Kidney epithelial cell (primary cell): ENCODE results near the gene TEPSIN. TPM values are rescaled to one million over a fixed set of nuclear protein-coding genes. Genes with fewer than 3 reads are reported as not detected.

Experiments
- DNase-seq: peaks from one replicate; pipeline ENCODE4 v3.0.0-alpha.2; 2010; ENCODE audit warnings: low read depth
- H3K27me3 ChIP-seq: 2 replicates; pipeline ENCODE4 v1.6.0; 2011; ENCODE audit warnings: low read length; ENCODE audit not compliant: control insufficient read depth, insufficient read depth
- H3K36me3 ChIP-seq: 2 replicates; pipeline ENCODE4 v1.5.1; 2011; ENCODE audit warnings: low read length; ENCODE audit not compliant: control insufficient read depth, insufficient read depth
- H3K4me3 ChIP-seq: 2 replicates; pipeline ENCODE4 v1.5.1; 2011; ENCODE audit warnings: low read depth, mild to moderate bottlenecking, control low read depth, low read length
- total RNA-seq: library from RNA; depleted of rRNA; stranded (reverse); fragments of >200 nt; gene quantifications from 2 replicates; pipeline ENCODE4 v1.2.3, GENCODE V29; 2015
- TF ChIP-seq, protein P1 (sequence below): IDR thresholded peaks from 2 replicates; pipeline ENCODE4 v1.5.1; 2011; ENCODE audit warnings: mild to moderate bottlenecking, moderate library complexity, low read length, control low read depth, inconsistent platforms; ENCODE audit not compliant: insufficient read depth, poor library complexity, severe bottlenecking

TEPSIN gene
- total RNA-seq, 1 donor from 2014 or later, result 17.0 TPM

DNA sequence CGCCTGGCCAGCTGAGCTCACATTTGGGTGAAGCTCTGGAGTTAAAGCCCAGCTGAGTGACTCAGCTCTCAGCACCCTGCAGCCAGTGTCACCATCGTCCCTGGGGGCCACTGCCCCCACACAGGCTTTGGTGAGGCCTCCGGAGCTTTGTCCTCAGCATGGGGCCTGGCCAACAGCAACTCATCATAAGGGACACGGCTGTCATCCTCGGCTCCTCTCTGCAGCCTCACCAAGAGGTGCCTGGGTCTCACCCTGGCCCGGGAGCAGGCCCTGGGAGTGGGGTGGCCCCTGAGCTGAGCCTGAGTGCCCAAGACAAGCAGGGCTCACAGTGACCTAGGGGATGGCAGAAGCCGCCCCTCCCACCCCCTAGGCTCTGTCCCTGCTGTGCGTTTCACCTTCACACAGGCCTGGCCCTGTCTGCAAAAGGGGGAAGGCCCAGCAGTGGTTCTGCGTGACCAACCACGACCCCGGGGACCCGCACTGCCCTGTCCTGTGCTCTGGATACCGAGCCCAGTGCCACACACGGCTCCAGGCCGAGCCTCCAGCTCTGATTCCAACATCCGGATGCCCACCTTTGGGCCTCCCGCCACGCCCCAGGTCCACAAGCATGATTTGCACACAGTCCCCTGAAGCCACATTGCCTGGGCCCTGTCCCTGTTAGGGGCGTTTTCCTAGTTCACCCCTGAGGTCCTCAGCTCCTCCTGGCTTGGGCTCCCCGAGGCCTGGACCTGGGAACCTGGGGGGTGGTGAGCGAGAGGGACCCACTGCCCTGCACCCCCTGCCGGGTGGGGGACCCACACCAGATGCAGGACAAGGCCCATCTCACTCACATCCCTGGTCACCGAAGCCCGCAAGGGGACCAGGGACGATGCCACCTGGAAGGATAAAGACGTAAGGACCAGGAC, 51.0 kb downstream of the TEPSIN start:
- H3K27me3 ChIP-seq, result peaks cover 16% of the 10 kb centered on the region
- TF ChIP-seq, protein P1, sequence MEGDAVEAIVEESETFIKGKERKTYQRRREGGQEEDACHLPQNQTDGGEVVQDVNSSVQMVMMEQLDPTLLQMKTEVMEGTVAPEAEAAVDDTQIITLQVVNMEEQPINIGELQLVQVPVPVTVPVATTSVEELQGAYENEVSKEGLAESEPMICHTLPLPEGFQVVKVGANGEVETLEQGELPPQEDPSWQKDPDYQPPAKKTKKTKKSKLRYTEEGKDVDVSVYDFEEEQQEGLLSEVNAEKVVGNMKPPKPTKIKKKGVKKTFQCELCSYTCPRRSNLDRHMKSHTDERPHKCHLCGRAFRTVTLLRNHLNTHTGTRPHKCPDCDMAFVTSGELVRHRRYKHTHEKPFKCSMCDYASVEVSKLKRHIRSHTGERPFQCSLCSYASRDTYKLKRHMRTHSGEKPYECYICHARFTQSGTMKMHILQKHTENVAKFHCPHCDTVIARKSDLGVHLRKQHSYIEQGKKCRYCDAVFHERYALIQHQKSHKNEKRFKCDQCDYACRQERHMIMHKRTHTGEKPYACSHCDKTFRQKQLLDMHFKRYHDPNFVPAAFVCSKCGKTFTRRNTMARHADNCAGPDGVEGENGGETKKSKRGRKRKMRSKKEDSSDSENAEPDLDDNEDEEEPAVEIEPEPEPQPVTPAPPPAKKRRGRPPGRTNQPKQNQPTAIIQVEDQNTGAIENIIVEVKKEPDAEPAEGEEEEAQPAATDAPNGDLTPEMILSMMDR, result no peak
- DNase-seq, result no peak
- H3K36me3 ChIP-seq, result no peaks in the 10 kb centered on the region
- no peak overlapping the region for H3K4me3 ChIP-seq

DNA sequence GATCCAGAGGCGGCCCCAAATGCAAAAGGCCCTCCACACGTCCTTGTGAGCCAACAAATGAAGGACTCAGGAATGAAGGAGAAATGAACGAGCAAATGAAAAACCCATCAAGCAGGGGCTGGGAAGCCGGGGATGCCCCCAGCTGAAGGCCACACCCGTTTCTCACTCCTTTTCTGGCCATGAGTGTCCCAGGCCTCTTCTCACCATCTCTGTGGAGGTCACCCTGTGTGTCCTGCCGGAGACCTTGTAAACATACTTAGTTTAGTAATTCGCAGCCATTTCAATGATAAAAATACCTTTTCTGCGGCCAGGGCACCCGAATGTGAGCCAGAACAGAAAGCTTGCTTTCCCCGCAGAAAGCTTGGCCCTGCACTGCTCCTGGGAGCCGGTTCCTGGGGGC, 51.7 kb downstream of the TEPSIN start:
- DNase-seq, result no peak
- Histone ChIP-seq H3K36me3 (no peaks in the 10 kb centered on the region), H3K27me3 (peaks cover 18% of the 10 kb centered on the region), H3K4me3 (no peak overlapping the region)
- TF ChIP-seq, protein P1, result no peak

DNA sequence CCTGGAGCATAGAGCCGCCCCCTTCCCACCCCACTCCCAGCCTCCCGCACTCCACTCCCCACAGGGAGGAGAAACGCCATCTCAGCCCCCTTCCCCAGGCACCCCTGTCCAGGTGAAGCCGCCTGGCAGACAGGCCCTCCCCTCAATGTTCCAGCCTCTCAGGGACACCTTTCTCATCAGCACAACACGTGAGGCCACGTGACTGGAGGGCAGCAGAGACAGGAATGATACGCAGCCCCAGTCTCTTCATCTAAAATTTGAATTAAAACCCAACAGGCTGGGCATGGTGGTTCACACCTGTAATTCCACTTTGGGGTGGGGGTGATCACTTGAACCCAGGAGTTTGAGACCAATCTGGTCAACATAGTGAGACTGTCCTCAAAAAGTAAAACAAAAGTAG, 52.7 kb downstream of the TEPSIN start:
- TF ChIP-seq, protein P1, result no peak
- Histone ChIP-seq H3K27me3 (peaks cover 18% of the 10 kb centered on the region), H3K4me3 (no peak overlapping the region), H3K36me3 (no peaks in the 10 kb centered on the region)
- no peak for DNase-seq

DNA sequence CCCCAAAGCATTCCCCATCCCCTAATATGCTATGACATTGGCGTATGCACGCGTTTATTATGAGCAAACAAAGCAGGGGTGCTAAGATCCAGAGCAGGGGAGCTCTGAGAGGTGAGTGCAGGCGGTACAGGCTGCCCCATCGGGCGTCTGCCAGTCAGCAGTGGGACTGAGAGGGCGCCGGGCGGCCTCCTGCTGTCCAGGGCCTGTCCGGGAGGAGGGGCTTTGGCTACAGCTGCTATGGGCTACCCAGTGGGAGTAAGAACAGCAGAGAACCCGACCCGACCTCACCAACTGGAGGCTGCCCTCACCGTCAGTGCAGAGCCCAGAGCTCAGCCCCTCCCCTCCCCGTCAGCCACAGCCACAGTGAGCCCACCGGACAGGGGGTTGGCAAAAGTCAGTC, 54.3 kb downstream of the TEPSIN start:
- Histone ChIP-seq H3K4me3 (no peak overlapping the region), H3K27me3 (peaks cover 18% of the 10 kb centered on the region), H3K36me3 (no peaks in the 10 kb centered on the region)
- no peak for DNase-seq
- TF ChIP-seq, protein P1, result no peak

DNA sequence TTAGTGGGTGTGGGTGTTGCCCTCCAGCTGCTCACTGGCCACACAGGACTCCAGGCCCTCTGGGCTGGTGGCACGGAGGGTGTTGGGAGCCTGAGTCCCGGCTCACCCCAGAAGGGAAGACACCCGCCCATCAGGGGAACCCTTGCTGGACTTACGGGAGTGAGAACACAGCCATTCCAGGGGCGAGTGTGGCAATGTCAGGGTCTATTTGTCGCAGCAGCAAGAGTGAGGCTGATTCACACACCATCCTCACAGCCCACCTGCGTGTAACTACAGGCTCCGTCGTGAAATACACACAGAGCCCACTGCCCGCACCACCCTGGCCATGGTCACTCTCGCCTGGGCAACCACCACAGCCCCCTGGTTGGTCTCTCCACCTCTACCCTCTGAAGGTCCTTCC, 55.0 kb downstream of the TEPSIN start:
- H3K27me3 ChIP-seq, result peaks cover 20% of the 10 kb centered on the region
- H3K4me3 ChIP-seq, result no peak overlapping the region
- TF ChIP-seq, protein P1, result no peak
- no peaks in the 10 kb centered on the region for H3K36me3 ChIP-seq
- no peak for DNase-seq
